ENCODE data around the gene FXN.

GRCh38 chr9:69085569-69086283 is 50.2 kb downstream of the FXN start:
- TF ChIP-seq, protein P1, sequence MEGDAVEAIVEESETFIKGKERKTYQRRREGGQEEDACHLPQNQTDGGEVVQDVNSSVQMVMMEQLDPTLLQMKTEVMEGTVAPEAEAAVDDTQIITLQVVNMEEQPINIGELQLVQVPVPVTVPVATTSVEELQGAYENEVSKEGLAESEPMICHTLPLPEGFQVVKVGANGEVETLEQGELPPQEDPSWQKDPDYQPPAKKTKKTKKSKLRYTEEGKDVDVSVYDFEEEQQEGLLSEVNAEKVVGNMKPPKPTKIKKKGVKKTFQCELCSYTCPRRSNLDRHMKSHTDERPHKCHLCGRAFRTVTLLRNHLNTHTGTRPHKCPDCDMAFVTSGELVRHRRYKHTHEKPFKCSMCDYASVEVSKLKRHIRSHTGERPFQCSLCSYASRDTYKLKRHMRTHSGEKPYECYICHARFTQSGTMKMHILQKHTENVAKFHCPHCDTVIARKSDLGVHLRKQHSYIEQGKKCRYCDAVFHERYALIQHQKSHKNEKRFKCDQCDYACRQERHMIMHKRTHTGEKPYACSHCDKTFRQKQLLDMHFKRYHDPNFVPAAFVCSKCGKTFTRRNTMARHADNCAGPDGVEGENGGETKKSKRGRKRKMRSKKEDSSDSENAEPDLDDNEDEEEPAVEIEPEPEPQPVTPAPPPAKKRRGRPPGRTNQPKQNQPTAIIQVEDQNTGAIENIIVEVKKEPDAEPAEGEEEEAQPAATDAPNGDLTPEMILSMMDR (IDR thresholded peaks at IDR 0.05): no peak
- TF ChIP-seq SIN3A (IDR thresholded peaks at IDR 0.05; ENCODE audit: borderline replicate concordance, insufficient read depth, low read depth, low read length) (no peak), POLR2AphosphoS5 (IDR thresholded peaks at IDR 0.05; ENCODE audit: low read depth, low read length) (no peak)
- TF ChIP-seq, protein P2, sequence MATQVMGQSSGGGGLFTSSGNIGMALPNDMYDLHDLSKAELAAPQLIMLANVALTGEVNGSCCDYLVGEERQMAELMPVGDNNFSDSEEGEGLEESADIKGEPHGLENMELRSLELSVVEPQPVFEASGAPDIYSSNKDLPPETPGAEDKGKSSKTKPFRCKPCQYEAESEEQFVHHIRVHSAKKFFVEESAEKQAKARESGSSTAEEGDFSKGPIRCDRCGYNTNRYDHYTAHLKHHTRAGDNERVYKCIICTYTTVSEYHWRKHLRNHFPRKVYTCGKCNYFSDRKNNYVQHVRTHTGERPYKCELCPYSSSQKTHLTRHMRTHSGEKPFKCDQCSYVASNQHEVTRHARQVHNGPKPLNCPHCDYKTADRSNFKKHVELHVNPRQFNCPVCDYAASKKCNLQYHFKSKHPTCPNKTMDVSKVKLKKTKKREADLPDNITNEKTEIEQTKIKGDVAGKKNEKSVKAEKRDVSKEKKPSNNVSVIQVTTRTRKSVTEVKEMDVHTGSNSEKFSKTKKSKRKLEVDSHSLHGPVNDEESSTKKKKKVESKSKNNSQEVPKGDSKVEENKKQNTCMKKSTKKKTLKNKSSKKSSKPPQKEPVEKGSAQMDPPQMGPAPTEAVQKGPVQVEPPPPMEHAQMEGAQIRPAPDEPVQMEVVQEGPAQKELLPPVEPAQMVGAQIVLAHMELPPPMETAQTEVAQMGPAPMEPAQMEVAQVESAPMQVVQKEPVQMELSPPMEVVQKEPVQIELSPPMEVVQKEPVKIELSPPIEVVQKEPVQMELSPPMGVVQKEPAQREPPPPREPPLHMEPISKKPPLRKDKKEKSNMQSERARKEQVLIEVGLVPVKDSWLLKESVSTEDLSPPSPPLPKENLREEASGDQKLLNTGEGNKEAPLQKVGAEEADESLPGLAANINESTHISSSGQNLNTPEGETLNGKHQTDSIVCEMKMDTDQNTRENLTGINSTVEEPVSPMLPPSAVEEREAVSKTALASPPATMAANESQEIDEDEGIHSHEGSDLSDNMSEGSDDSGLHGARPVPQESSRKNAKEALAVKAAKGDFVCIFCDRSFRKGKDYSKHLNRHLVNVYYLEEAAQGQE (IDR thresholded peaks at IDR 0.05; ENCODE audit: insufficient read depth in 1 of 2, low read depth in 2 of 2, low read length in 1 of 2): no peak

Measured in Panc1 (cell line).